GM18519 (cell line): ENCODE measurements around the gene MYO1F.
"Not testable (repeated sequence)": the region's sequence is repeated elsewhere in the genome, so short reads cannot be mapped to it uniquely, and the experiment has no call there.

Source experiments
- ATAC-seq: cut with Tn5 transposase; IDR thresholded peaks from one replicate; pipeline ENCODE4 v1.9.1; 2021; ENCODE audit warnings: mild to moderate bottlenecking, moderate library complexity; ENCODE audit not compliant: unreplicated experiment, low FRiP score

MYO1F gene

DNA sequence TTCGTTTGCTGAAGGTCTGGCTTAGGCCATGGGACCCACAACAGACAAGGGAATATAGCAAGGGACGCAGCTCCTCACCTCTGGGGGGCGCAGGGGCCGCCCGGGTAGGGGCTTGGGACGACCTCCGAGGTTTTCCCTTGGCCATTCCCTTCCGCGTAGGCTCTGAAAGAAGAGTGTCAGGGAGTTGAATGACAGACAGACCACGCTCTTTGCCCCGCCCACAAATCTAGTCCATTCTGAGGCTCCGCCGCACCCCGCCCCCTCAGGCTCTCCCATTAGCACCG, 51.9 kb downstream of the MYO1F start:
- no peak for ATAC-seq

DNA sequence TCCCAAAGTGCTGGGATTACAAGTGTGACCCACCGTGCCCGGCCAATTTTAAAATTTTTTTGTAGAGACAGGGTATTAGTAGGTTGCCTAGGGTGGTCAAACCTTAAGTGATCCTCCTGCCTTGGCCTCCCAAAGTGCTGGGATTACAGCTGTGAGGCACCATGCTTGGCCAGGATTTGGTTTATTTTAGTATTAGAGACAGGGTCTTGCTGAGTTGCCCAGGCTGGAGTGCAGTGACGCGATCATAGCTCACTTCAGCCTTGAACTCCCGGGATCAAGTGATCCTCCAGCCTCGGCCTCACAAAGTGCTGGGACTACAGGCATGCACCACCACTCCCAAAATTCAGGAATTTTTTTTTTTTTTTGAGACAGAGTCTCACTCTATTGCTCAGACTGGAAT, 57.9 kb downstream of the MYO1F start:
- ATAC-seq, result no peak

DNA sequence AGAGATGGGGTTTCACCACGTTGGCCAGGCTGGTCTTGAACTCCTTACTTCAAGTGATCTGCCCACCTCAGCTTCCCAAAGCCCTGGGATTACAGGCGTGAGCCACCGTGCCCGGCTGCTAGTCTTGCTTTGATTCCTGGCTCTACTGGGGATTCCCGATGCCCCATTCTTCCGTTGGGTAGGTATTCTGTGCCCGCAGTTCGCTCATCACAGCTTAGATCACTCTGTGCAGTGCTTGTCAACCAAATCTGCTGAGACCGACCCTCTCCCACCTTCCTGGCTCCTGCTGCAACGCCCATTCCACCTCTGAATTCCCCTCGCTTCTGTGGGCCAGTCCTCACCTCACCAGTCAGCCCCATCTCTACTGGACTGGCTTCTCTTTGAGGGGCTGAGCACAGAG, 58.7 kb downstream of the MYO1F start:
- no peak for ATAC-seq

DNA sequence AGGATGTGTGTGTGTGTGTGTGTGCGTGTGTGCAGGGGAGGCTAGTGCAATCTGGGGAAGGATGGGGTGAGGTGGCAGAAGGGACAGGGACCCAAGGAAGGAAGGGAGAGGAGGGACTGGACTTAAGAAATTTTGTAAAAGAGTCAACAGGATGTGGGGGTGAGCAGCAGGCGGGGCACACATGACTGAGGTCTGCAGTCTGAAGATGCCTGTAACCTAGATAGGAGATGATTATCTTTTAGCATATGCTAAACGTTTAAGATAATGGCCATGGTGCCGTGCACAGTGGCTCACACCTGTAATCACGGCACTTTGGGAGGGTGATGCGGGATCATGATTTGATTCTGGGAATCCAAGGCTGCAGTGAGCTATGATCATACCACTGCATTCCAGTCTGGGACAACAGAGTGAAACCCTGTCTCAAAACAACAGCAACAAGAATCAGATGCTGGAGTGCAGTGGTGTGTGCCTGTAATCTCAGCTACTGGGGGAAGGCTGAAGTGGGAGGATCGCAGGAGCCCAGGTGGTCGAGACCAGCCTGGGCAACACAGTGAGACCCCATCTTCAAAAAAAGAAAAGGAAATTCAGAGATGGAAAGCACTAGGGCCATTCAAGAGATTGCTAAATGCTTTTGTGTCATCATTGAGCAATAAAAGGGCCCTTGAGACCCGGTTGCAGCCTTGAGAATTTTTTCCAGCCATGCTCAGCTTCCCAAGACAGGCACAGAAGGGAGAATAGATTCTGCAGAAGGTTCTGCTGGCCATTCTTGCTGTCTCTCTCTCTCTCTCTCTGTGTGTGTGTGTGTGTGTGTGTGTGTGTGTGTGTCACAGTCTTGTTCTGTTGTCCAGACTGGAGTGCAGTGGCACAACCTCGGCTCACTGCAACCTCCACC, 59.4 kb downstream of the MYO1F start:
- no peak for ATAC-seq

DNA sequence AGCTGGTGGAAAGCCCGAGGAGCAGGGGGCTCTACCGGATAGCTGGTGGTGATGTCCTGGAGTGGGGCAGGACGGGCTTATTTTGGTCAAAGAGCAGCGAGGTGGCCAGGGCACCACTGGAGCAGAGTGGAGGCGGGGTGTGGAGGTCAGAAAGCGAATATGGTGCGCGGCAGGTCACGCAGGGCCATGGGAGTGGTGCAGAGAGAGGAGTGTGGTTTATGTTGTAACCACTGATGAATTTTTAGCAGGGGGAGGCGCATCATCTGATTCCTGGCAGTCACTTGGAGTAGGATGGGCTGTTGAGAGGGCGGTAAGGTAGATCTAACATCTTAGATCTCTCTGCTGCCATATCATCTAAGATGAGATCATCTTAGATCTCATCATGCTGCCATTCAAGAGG, 61.9 kb downstream of the MYO1F start:
- no peak for ATAC-seq

DNA sequence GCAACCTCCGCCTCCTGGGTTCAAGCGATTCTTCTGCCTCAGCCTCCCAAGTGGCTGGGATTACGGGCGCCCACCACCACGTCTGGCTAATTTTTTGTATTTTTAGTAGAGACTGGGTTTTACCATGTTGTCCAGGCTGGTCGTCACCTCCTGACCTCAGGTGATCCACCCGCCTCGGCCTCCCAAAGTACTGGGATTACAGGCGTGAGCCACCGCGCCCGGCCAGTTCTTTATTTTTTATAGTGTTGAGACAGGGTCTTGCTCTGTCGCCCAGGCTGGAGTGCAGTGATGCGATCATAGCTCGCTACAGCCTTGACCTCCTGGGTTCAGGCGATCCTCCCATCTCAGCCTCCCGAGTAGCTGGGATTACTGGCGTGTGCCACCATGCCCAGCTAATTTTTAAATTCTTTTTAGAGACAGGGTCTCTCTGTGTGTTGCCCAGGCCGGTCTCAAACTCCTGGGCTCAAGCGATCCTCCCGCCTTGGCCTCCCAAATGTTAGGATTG, 62.7 kb downstream of the MYO1F start:
- not testable (repeated sequence) for ATAC-seq

DNA sequence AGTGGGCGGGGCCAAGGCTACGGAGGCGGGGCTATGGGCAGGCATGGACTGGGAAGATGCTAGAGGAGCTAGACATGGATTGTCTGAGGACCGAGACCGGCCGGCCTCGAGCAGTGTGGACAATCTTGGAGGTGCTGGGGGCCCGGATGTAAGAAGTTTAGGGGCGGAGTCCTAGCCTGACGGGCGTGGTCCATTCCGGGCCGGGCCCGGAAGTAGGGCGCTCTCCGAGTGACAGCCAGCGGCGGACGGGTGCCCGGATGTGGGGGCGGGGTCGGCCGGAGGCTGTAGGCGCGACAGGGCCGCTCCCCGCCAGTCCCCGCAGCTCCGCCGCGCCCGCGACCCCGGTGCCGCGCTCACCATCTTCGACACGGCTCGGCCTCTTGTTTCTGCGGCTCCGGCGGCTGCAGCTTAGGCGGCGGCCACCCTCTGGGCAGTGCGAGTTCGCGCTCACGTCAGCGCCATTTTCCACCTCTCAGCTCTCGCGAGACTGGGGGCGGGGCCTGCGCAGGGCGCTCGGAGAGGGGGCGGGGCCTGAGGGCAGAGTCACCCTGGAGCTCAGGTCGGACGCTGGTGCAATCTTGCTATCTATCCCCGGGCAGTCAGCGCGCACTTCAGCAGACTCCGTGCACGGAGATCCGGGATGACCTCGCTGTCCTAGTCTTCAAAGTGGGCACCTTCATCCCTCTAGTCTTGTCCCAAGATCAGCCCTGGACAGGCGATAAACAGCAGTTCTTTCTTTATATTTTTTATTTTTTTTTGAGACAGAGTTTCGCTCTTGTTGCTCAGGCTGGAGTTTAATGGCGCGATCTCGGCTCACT, 63.3 kb downstream of the MYO1F start, which contains the start of gene ZNF414:
Gene ZNF414 (minus strand): TSS at position 481 of the 818 bp plus-strand sequence. CDS start 121 bp downstream, at position 360.
- peak; percentile 75 for ATAC-seq

DNA sequence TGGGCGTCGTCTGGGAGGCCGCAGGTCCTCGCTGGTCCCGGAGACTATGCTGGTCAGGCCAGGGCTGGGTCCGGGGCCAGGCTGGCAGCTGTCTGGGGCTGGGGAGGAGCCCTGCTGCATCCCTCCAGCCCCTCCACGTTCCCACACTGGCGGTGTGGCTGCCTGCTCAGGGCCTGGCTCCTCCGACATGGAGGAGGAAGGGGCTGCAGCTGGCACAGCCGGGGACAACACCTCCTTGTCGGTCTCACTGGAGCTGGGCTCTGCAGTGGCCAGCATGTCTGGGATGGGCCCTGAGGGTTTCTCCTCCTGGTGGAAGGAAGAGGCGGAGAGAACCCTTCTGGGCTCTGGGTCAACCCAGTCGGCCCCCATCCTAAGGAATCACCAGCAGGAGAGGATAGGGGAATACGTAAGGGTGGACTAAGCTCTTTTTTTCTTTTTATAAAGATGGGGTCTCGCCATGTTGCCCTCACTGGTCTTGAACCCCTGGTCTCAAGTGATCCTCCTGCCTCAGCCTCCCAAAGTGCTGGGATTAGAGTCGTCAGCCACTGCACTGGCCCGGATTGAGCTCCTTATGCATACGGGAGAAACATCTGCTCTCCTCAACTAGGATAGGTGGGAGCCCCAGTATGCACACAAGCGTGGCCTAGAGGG, 64.1 kb downstream of the MYO1F start:
- no peak for ATAC-seq

DNA sequence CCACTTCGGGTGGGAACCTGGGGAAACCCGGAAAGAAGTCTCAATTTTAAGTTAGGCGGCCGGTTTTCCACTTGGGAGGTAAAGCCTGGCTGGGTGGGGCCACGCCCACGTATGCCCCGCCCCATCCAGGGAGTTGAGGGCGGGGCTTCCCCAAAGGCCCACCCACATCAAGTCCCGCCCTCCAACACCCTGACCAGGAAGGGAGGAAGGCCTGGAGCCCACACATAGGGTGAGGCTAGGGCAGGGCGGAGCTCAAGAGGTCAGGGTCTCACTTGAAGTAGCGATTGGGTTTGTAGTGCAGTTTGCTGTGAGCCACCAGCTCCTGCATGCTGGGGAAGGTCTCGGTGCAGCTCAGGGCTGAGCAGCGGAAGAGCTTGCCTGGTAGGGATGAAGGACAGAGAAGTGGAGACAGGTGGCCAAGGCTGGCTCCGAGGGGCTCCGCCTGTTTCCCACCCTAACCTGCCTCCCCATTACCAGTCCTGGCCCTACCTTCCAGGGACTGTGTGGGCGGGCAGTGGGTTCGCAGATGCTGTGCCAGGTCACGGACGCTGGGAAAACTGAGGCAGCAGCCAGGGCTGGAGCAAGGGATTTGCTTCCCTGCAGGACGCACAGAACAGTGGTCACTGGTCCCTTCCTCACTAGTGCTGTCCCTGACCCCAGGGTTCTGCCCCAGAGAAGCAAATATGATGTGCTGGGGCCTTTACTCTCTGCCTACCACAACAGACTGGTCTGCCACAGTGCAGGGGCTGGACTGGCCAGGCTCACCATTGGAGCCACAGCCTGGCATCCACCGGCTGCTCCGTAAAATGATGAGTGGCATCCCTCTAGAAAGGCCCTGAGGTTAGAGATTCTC, 64.9 kb downstream of the MYO1F start:
- no peak for ATAC-seq

DNA sequence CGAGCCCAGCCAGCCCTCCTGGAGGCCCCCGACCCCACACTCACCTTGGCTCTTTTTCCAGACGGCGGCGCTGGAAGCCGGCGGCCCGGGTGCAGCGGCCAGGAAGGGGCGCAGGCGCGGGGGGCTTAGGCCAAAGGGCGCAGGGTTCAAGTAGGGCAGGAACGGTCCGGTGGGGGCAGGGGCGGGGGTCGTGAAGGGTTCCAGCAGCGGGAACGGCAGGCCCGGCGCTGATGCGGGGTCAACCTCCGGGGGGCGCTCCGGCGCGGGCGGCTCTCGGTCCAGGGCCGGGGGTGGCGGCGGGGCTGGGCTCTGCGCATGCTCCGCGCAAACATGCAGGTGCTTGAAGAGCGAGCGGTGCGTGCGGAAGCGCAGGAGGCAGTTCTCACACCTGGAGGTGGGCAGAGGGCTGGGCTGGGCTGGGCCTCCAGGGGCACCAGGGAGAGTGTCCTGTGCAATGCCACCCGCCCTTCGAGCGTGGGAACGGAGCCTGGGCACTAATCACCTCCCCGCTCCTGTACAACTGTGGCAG, 65.6 kb downstream of the MYO1F start:
- ATAC-seq, result no peak

DNA sequence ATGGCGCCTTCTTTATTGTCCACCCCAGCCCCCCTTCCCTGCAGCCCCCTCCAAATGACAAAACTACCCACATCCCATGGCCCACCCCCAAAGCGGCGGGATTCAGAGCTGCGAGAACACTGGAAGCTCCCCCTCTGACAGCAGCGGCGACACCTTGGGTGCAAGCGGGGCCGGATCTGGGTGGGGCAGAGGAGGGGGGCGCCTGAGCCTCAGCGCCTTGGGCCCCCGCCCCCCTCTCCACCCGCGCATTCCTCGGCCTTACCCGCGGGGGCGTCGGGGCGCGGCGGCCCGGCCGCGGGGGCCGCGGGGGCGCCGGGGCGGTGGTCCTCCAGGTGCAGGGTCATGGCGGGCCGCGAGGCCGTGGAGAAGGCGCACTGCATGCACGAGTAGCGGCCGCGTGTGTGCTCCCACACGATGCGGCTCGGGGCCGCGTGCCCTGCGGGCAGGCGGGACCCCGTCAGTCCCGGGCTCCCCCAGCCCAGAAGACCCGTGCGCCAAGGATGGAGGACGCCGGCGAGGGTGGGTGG, 66.6 kb downstream of the MYO1F start:
- no peak for ATAC-seq

DNA sequence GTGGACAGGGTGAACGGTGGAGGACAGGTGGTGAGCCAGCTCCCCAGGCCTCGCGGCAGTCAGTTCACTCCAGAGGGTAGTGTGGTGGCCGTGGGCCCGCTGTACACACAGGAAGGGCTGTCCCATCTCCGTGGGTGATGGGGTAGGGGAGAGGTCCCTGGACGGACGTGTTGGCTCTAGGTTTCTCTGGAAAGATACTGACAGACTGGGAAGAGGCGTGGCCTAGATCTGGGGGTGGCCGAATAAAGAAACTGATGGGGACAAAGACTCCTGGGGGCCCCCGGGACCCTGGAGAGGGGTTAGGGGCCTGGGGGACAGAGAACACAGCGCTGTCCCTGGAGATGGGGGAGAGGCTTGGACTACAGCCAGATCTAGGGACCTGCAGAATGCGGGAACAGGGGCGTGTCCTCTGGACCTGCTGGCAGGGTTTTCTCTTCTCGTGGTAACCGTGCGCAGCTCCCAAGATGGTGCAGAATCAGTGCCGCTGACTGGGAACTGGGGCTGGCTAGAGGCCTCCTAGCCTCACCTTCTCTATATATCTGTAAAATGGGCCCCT, 70.8 kb downstream of the MYO1F start:
- ATAC-seq, result no peak

DNA sequence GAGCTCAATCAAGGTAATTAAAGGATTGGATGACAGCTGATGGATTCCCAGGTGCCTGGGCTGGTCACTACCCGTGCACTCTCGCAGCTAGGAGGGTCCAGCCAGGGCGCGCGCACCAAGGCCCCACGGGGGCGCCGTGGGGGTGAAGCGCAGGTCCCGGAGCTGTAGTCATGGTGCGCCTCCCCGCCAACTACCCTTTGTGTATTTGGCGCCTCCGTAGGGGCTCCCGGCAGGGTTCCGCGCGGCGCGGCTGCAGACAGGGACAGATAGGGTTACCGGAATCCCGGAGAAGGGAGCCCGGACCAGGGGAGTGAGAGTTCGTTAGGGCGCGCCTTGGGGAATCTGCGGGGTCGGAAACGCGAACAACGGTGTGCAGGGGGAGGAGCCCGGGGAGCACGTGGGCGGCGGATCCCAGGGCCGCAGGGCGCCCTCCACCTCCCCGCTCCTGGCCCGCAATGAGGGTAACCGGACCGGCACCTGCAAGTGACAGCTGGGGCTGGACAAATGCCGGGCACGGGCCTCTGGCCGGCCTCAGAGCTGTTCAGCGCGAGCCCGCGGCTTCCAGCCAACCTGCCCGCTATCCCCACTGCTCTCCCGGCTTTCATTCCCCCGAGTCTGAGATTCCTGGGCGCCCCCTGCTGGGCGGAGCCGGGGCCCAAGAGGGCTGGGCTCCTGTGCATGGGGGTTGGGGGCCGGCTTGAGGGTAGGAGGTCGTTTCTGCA, 71.4 kb downstream of the MYO1F start:
- ATAC-seq, result no peak

DNA sequence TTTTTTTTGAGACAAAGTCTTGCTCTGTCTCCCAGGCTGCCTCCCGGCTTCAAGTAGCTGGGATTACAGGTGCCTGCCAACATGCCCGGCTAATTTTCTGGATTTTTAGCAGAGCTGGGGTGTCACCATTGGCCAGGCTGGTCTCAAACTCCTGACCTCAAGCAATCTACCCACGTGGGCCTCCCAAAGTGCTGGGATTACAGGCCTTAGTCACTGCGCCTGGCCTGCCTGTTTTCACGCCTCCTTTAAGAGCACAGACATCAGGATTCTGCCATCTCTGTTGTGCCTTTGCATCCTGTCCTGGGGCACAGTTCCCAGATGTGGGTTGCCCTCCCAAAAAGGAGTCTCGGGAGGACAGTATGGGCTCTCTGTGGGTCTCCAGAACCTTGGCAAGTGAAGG, 72.3 kb downstream of the MYO1F start:
- no peak for ATAC-seq

DNA sequence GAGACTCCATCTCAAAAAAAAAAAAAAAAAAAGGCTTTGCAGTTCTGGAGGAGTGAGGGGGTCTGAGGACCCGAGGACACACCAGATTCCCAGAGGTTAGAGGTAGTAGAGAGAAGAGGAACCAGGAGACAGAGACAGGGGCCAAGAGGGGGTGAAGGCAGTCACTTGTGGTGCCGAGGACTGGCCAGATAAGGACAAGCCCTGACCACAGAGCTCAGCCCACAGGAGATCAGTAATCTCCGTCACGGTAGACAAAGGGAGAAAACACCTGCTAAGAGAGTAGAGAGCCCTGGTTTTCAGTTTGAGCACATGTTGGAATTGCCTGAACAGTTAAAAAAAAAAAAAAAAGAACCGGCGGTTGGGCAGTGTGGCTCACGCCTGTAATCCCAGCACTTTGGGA, 73.1 kb downstream of the MYO1F start:
- ATAC-seq, result no peak

DNA sequence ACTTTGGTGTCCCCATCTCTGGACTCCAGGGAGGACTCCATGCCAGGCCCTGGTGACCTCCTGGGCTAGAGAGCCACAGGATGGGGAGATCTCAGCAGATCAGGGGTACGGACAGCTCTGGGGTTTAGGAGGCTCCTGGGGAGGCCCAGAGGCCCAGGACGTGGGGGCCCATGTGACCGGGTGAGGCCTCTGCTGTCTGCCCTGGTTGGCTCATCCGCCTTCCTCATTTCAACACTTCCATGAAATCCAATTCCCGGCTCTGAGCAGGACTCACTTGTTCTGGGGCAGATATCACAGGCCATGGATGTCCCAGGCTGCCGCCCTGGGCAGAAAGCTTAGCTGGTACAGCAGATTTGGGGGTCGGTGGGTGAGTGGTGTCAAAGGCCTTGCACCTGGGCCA, 73.7 kb downstream of the MYO1F start:
- ATAC-seq, result no peak

DNA sequence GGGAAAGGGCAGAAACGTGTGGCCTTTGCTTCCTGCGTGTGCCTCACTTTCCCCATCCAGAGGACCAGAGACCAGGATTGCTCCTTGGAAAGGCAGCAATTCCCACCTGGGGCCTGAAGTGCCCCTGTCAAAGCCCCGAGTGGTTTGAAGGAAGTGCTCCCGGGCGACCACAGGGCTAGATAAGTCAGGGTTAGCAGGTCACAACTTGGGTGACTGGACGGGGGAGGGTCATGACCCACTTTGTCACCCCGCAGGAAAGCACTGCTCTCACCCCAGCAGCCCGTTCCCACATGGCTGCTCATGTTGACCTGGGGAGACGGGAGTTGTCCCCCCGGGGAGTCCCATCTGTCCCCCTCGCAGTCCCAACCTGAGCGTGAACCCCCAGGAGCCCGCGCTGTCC, 75.3 kb downstream of the MYO1F start:
- ATAC-seq, result no peak

DNA sequence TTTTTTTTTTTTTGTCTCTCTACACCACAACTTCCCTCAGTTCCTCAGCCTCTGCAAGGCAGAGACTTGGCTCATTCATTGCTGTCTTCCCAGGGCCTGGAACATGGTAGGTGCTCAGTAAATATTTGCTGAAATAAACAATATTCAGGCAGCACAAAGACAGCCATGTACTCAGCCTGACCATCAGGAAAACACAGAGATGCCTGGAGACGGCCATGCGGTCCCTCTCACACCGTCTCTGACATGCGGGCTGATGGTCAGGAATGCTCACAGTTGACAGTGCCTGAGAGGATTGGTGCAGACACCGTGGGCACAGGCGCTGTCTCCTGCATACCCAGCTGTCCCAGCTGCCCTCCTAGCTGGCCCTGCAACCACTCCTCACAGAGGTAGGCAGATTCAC, 75.7 kb downstream of the MYO1F start:
- ATAC-seq, result no peak

DNA sequence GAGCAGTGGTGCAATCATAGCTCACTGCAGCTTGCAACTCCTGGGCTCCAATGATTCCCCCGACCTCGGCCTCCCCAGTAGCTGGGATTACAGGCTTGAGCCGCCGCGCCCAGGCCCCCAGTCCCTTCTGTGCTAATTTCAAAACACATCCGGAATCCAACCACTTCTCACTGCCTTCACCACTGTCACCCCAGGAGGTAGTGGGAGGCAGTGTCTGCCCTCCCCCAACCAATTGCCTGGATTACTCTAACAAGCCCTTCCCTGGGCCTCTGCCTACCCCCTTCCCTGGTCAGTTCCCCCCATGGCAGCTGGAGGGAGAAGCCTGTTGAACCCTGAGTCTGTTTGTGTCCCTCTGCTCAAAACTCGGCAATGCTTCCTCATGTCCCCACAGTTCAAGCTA, 77.1 kb downstream of the MYO1F start:
- ATAC-seq, result no peak
